Measurements from ENCODE around the gene FBXW7. TPM values are rescaled to one million over a fixed set of nuclear protein-coding genes. Genes with fewer than 3 reads are reported as not detected.
A peak's percentile ranks its signal among the peaks of the same experiment; 100 is the strongest.

The FBXW7 gene
- total and polyA plus RNA-seq, 2 donors (not counting 1 experiment from before 2014, with no cell fraction given) = 16.3 to 68.7 TPM

DNA sequence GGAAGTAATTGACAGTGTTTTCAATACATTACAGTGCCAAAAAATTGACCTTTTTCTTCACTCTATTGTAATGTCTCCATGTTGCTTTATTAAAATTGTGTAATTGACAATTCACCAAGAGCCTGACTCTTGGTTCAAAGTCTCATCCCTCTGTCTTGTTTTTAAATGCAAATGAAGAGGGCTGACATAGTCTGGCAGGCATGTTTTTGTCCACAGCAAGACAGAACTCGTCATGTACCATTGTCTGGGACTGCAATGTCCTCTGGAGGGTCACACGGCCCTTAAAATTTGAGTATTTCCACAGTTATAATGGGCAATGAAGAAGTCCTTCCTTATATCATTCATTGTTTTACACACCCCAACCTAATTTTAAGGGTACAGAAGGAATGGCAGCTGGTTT, 38.0 kb upstream of the FBXW7 start:
- Histone ChIP-seq H3K9ac (ENCODE audit: insufficient read depth, low read length) (no peak overlapping the region), H3K27ac (ENCODE audit: insufficient read depth, low read length) (no peak overlapping the region), H3K4me1 (ENCODE audit: control insufficient read depth, extremely low read depth, insufficient read depth, low read length) (no peaks in the 10 kb centered on the region), H3K4me2 (ENCODE audit: extremely low read depth, insufficient read depth, low read length) (no peak overlapping the region), H4K20me1 (ENCODE audit: control insufficient read depth, extremely low read depth, insufficient read depth, low read length) (no peaks in the 10 kb centered on the region), H3K27me3 (ENCODE audit: control insufficient read depth, insufficient read depth, low read length) (no peaks in the 10 kb centered on the region), H3K79me2 (ENCODE audit: control insufficient read depth, insufficient read depth, low read length) (no peaks in the 10 kb centered on the region), H2AFZ (ENCODE audit: low read length) (no peak overlapping the region), H3K36me3 (ENCODE audit: control insufficient read depth, insufficient read depth, low read length) (no peaks in the 10 kb centered on the region), H3K4me3 (replicated peaks in 1 of 4; ENCODE audit: control extremely low read depth in 1 of 4, insufficient read depth in 1 of 4, low read depth in 3 of 4, low read length in 4 of 4) (no peak overlapping the region), H3K9me3 (ENCODE audit: control insufficient read depth, insufficient read depth, low read depth, low read length) (no peaks in the 10 kb centered on the region)
- DNase-seq (ENCODE audit: low read depth in 2 of 2) = no peak
- TF ChIP-seq EZH2 (IDR thresholded peaks at IDR 0.05; ENCODE audit: low read length, missing control alignments) (no peak), CTCF (conservative IDR thresholded peaks at IDR 0.05 in 1 of 2, IDR thresholded peaks at IDR 0.05 in 1 of 2; ENCODE audit: low read depth in 1 of 2, low read length in 2 of 2) (no peak)

DNA sequence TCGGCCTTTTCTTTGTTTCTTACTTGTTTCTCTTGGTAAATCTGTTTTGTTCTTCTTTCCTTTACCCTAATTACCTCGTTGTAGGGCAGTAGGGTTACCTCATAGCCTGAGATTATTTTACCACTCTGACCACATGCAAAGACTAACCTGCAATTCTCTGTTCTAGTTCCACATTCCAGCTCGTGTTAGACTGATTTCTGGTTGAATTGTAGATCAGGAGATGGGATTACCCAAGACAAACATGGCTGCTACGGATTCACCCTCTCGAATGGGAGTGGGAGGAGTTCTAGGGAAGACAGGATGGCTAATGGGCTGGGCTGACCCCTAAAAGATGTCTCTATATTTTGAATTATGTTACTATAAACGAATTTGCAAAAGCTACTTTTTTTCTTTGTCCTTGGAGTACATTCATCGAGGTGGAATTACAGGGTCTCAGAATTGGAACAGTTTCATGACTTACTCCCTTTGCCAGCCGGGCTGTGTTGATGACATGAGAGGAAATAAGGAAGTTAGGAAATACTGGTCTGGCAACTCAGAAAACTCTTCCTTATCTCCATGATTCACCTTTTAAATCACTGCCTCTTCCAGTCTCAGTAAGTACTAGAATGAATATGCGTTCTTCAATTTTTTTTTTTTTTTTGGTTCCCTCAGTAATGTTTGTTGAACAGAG, 36.7 kb upstream of the FBXW7 start:
- peak; percentile 75 to 78 for DNase-seq (ENCODE audit: low read depth in 2 of 2)
- H3K27me3 ChIP-seq (ENCODE audit: control insufficient read depth, insufficient read depth, low read length) = no peaks in the 10 kb centered on the region
- no peak overlapping the region for H2AFZ ChIP-seq (ENCODE audit: low read length)
- no peak overlapping the region for H3K9ac ChIP-seq (ENCODE audit: insufficient read depth, low read length)
- no peak overlapping the region for H3K27ac ChIP-seq (ENCODE audit: insufficient read depth, low read length)
- H3K9me3 ChIP-seq (ENCODE audit: control insufficient read depth, insufficient read depth, low read depth, low read length) = no peaks in the 10 kb centered on the region
- no peaks in the 10 kb centered on the region for H3K4me1 ChIP-seq (ENCODE audit: control insufficient read depth, extremely low read depth, insufficient read depth, low read length)
- no peaks in the 10 kb centered on the region for H3K79me2 ChIP-seq (ENCODE audit: control insufficient read depth, insufficient read depth, low read length)
- H3K36me3 ChIP-seq (ENCODE audit: control insufficient read depth, insufficient read depth, low read length) = no peaks in the 10 kb centered on the region
- no peak overlapping the region for H3K4me2 ChIP-seq (ENCODE audit: extremely low read depth, insufficient read depth, low read length)
- peak overlapping the region in 1 of 4 experiments; percentile 5 for H3K4me3 ChIP-seq (replicated peaks in 1 of 4; ENCODE audit: control extremely low read depth in 1 of 4, insufficient read depth in 1 of 4, low read depth in 3 of 4, low read length in 4 of 4)
- no peaks in the 10 kb centered on the region for H4K20me1 ChIP-seq (ENCODE audit: control insufficient read depth, extremely low read depth, insufficient read depth, low read length)
- TF ChIP-seq CTCF (conservative IDR thresholded peaks at IDR 0.05 in 1 of 2, IDR thresholded peaks at IDR 0.05 in 1 of 2; ENCODE audit: low read depth in 1 of 2, low read length in 2 of 2) (no peak), EZH2 (IDR thresholded peaks at IDR 0.05; ENCODE audit: low read length, missing control alignments) (no peak)

GRCh38 chr4:152571770-152572169, 35.9 kb upstream of the FBXW7 start:
- no peaks in the 10 kb centered on the region for H3K9me3 ChIP-seq (ENCODE audit: control insufficient read depth, insufficient read depth, low read depth, low read length)
- H3K9ac ChIP-seq (ENCODE audit: insufficient read depth, low read length) = no peak overlapping the region
- H3K36me3 ChIP-seq (ENCODE audit: control insufficient read depth, insufficient read depth, low read length) = no peaks in the 10 kb centered on the region
- no peaks in the 10 kb centered on the region for H3K79me2 ChIP-seq (ENCODE audit: control insufficient read depth, insufficient read depth, low read length)
- H2AFZ ChIP-seq (ENCODE audit: low read length) = no peak overlapping the region
- DNase-seq (ENCODE audit: low read depth in 2 of 2) = no peak
- no peaks in the 10 kb centered on the region for H4K20me1 ChIP-seq (ENCODE audit: control insufficient read depth, extremely low read depth, insufficient read depth, low read length)
- TF ChIP-seq CTCF (conservative IDR thresholded peaks at IDR 0.05 in 1 of 2, IDR thresholded peaks at IDR 0.05 in 1 of 2; ENCODE audit: low read depth in 1 of 2, low read length in 2 of 2) (no peak), EZH2 (IDR thresholded peaks at IDR 0.05; ENCODE audit: low read length, missing control alignments) (no peak)
- H3K4me2 ChIP-seq (ENCODE audit: extremely low read depth, insufficient read depth, low read length) = no peak overlapping the region
- H3K4me1 ChIP-seq (ENCODE audit: control insufficient read depth, extremely low read depth, insufficient read depth, low read length) = no peaks in the 10 kb centered on the region
- H3K27me3 ChIP-seq (ENCODE audit: control insufficient read depth, insufficient read depth, low read length) = no peaks in the 10 kb centered on the region
- H3K27ac ChIP-seq (ENCODE audit: insufficient read depth, low read length) = no peak overlapping the region
- no peak overlapping the region for H3K4me3 ChIP-seq (replicated peaks in 1 of 4; ENCODE audit: control extremely low read depth in 1 of 4, insufficient read depth in 1 of 4, low read depth in 3 of 4, low read length in 4 of 4)
